Hindlimb muscle (tissue), 1 donor: Measurements from ENCODE around the gene ETNK2. TPM values are rescaled to one million over a fixed set of nuclear protein-coding genes. Genes with fewer than 3 reads are reported as not detected.
A peak's percentile ranks its signal among the peaks of the same experiment; 100 is the strongest.
"Not testable (repeated sequence)": the region's sequence is repeated elsewhere in the genome, so short reads cannot be mapped to it uniquely, and the experiment has no call there.

Experiments
- DNase-seq: peaks from one replicate; pipeline ENCODE4 v3.0.0-alpha.2; 2013
- polyA plus RNA-seq: library from polyadenylated mRNA; unstranded; fragments of 120-200 nt; gene quantifications from one replicate; pipeline ENCODE4 v1.2.1, GENCODE V29; 2013; ENCODE audit not compliant: insufficient read length

Gene ETNK2
- polyA plus RNA-seq, 1 donor: 3.0 TPM

- no peak for DNase-seq
These were observed 53.2 kb downstream of the ETNK2 start for GRCh38 chr1:204098683-204099082.

- DNase-seq: no peak
These were observed 54.9 kb downstream of the ETNK2 start for GRCh38 chr1:204096931-204097330.

GRCh38 chr1:204094856-204095634 lies 56.8 kb downstream of the ETNK2 start:
- no peak for DNase-seq

GRCh38 chr1:204094313-204094729 lies 57.5 kb downstream of the ETNK2 start:
- DNase-seq: no peak

- DNase-seq: no peak
These were observed 58.1 kb downstream of the ETNK2 start for GRCh38 chr1:204093781-204094180.

- DNase-seq: no peak
These were observed 58.5 kb downstream of the ETNK2 start for GRCh38 chr1:204093421-204093717.

- no peak for DNase-seq
These were observed 59.0 kb downstream of the ETNK2 start for GRCh38 chr1:204092632-204093420.

- no peak for DNase-seq
These were observed 60.0 kb downstream of the ETNK2 start for GRCh38 chr1:204091787-204092312.

- DNase-seq: no peak
These were observed 60.8 kb downstream of the ETNK2 start for GRCh38 chr1:204091066-204091465.

GRCh38 chr1:204090132-204090531 lies 61.7 kb downstream of the ETNK2 start:
- DNase-seq: not testable (repeated sequence)

- peak; percentile 57 for DNase-seq
These were observed 62.6 kb downstream of the ETNK2 start for GRCh38 chr1:204089044-204089751.

GRCh38 chr1:204088596-204088995 lies 63.2 kb downstream of the ETNK2 start:
- DNase-seq: no peak

- DNase-seq: no peak
These were observed 63.8 kb downstream of the ETNK2 start for GRCh38 chr1:204087893-204088528.

- no peak for DNase-seq
These were observed 64.5 kb downstream of the ETNK2 start for GRCh38 chr1:204087181-204087892.

GRCh38 chr1:204085876-204086275 lies 66.0 kb downstream of the ETNK2 start:
- no peak for DNase-seq

GRCh38 chr1:204084247-204084772 lies 67.5 kb downstream of the ETNK2 start:
- DNase-seq: peak; percentile 40

GRCh38 chr1:204083491-204083890 lies 68.4 kb downstream of the ETNK2 start:
- no peak for DNase-seq

GRCh38 chr1:204081791-204082513 lies 69.9 kb downstream of the ETNK2 start:
- no peak for DNase-seq

- no peak for DNase-seq
These were observed 70.6 kb downstream of the ETNK2 start for GRCh38 chr1:204081164-204081790.
